HepG2 (cell line): ENCODE data around the gene C5. TPM values are rescaled to one million over a fixed set of nuclear protein-coding genes. Genes with fewer than 3 reads are reported as not detected.

ENCODE experiments used
- ATF2 ChIP-seq: sonication (generic); formaldehyde crosslinking; IDR thresholded peaks from 2 replicates; pipeline ENCODE4 v1.4.0; 2020; ENCODE audit warnings: missing genetic modification reagents
- DRAP1 ChIP-seq: IDR thresholded peaks from 2 replicates; pipeline ENCODE4 v1.6.1; 2016; ENCODE audit warnings: missing genetic modification reagents, missing compliant biosample characterization
- ETS1 ChIP-seq: sonication (generic); formaldehyde crosslinking; IDR thresholded peaks from 2 replicates; pipeline ENCODE4 v1.4.0; 2020; ENCODE audit warnings: missing genetic modification reagents
- HNRNPUL1 ChIP-seq: fragments of 200-400 bp; formaldehyde crosslinking; IDR thresholded peaks from 2 replicates; pipeline ENCODE4 v1.6.1; 2017; ENCODE audit warnings: low read depth, mild to moderate bottlenecking, low read length, moderate library complexity
- KLF11 ChIP-seq: IDR thresholded peaks from 2 replicates; pipeline ENCODE4 v1.6.1; 2016; ENCODE audit warnings: missing compliant biosample characterization
- NFE2L1 ChIP-seq: sonication (generic); formaldehyde crosslinking; IDR thresholded peaks from 2 replicates; pipeline ENCODE4 v1.4.0; 2020; ENCODE audit warnings: missing genetic modification reagents, mild to moderate bottlenecking, borderline replicate concordance
- PAWR ChIP-seq: sonication (generic); formaldehyde crosslinking; IDR thresholded peaks from 2 replicates; pipeline ENCODE4 v1.4.0; 2020; ENCODE audit warnings: missing genetic modification reagents, mild to moderate bottlenecking, borderline replicate concordance
- POLR2A ChIP-seq, 2 experiments: IDR thresholded peaks; 2 replicates each; pipeline ENCODE4 v1.6.1; 2011; ENCODE audit warnings: low read depth in 2 of 2, low read length in 2 of 2, mild to moderate bottlenecking in 1 of 2, moderate library complexity in 1 of 2; ENCODE audit not compliant: insufficient read depth in 1 of 2
- POLR2AphosphoS5 ChIP-seq: IDR thresholded peaks from 2 replicates; pipeline ENCODE4 v1.6.1; 2012; ENCODE audit warnings: low read depth, low read length
- PPARG ChIP-seq: conservative IDR thresholded peaks from 2 replicates; pipeline ENCODE4 v1.6.1; 2016; ENCODE audit warnings: missing biosample characterization, missing genetic modification reagents
- RARA ChIP-seq: IDR thresholded peaks from 2 replicates; pipeline ENCODE4 v1.6.1; 2016; ENCODE audit warnings: missing genetic modification reagents, missing compliant biosample characterization
- RERE ChIP-seq: IDR thresholded peaks from 2 replicates; pipeline ENCODE4 v1.6.1; 2016; ENCODE audit warnings: low read depth, missing genetic modification reagents, missing compliant biosample characterization
- RNF219 ChIP-seq: sonication (generic); formaldehyde crosslinking; IDR thresholded peaks from 2 replicates; pipeline ENCODE4 v1.5.0; 2020; ENCODE audit warnings: mild to moderate bottlenecking, missing genetic modification reagents
- SAP130 ChIP-seq: IDR thresholded peaks from 2 replicates; pipeline ENCODE4 v1.6.1; 2016; ENCODE audit warnings: low read depth
- SIX1 ChIP-seq: sonication (generic); formaldehyde crosslinking; IDR thresholded peaks from 2 replicates; pipeline ENCODE4 v1.4.0; 2020; ENCODE audit warnings: missing genetic modification reagents, borderline replicate concordance
- ZBTB7B ChIP-seq: sonication (generic); formaldehyde crosslinking; IDR thresholded peaks from 2 replicates; pipeline ENCODE4 v1.4.0; 2020; ENCODE audit warnings: missing genetic modification reagents
- ZNF597 ChIP-seq: sonication (generic); formaldehyde crosslinking; IDR thresholded peaks from 2 replicates; pipeline ENCODE4 v1.5.0; 2020; ENCODE audit warnings: missing genetic modification reagents
- polyA plus RNA-seq, 8 experiments: library from polyadenylated mRNA; depleted of rRNA in 3 of 8; stranded (reverse) in 7 of 8; unstranded in 1 of 8; fragments of >200 nt; fragmentation: Illumina TruSeq in 4 of 8; extraction: Trizol in 4 of 8; gene quantifications; 2 replicates each; pipeline versions ENCODE4 v1.2.1 to v1.2.3, GENCODE V29; 2011 to 2016; ENCODE audit warnings: low read depth in 4 of 8, missing spikeins in 1 of 8, mixed read lengths in 1 of 8; ENCODE audit not compliant: insufficient read depth in 1 of 8
- total RNA-seq, 5 experiments: library from RNA; depleted of rRNA; stranded (reverse); fragments of >200 nt; fragmentation: Illumina TruSeq; extraction: Trizol; gene quantifications; 2 replicates each; pipeline ENCODE4 v1.2.3, GENCODE V29; 2016; ENCODE audit warnings: low read depth in 1 of 5

Gene C5
- total and polyA plus RNA-seq, 2 of the 13 experiments (the other 11 are each of a cell fraction or from before 2014, with no cell fraction given): 57.6 to 192 TPM

- TF ChIP-seq RERE (CRISPR knock-in tag): peak; percentile 52; the same call in 1 of the 2 replicates
- TF ChIP-seq NFE2L1 (CRISPR knock-in tag): no peak
- peak; percentile 81; the same call in 1 of the 2 replicates for TF ChIP-seq HNRNPUL1
- TF ChIP-seq SIX1: peak; percentile 41; the same call in 1 of the 2 replicates
- 0 out of 2 replicates have a peak, but pooled peaks have one; percentile 51 for TF ChIP-seq PPARG
- TF ChIP-seq ATF2 (CRISPR knock-in tag): peak; percentile 28; the same call in 1 of the 2 replicates
- TF ChIP-seq ZNF597 (CRISPR knock-in tag): no peak
- TF ChIP-seq DRAP1: peak; percentile 93
- peak; percentile 92 for TF ChIP-seq SAP130 (CRISPR knock-in tag)
- TF ChIP-seq RARA (CRISPR knock-in tag): peak; percentile 62
- TF ChIP-seq RNF219 (CRISPR knock-in tag): 0 out of 2 replicates have a peak, but pooled peaks have one; percentile 67
- no peak for TF ChIP-seq ETS1 (CRISPR knock-in tag)
- TF ChIP-seq PAWR (CRISPR knock-in tag): no peak
- no peak; the same call in 1 of the 2 replicates for TF ChIP-seq ZBTB7B (CRISPR knock-in tag)
- TF ChIP-seq POLR2AphosphoS5: peak; percentile 74
- TF ChIP-seq POLR2A (IDR thresholded peaks at IDR 0.05; ENCODE audit: insufficient read depth in 1 of 2, low read depth in 2 of 2, low read length in 2 of 2): no peak
- TF ChIP-seq KLF11 (CRISPR knock-in tag): 0 out of 2 replicates have a peak, but pooled peaks have one; percentile 48
Measured at GRCh38 chr9:121050128-121050988, at the start of gene C5 (continued).
